ENCODE results near the gene NUDT21. TPM values are rescaled to one million over a fixed set of nuclear protein-coding genes. Genes with fewer than 3 reads are reported as not detected.
"Not testable (repeated sequence)": the region's sequence is repeated elsewhere in the genome, so short reads cannot be mapped to it uniquely, and the experiment has no call there.

Gene NUDT21
- total RNA-seq, 1 donor from 2014 or later: 135 TPM

DNA sequence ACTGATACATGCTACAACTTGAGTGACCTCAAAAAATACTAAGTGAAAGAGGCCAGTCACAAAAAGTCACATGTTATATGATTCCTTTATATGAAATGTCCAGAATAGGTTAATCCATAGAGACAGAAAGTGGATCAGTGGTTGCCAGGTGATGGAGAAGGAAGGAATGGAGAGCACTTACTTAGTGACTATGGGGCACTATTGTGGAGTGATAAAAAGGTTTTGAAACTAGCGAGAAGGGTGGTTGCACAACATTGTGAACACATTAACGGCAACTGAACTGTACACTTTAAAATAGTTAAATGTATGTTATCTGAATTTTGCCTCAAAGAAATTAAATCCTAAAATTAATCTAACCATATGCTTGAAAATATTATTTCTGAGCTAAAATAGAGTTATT is 51.6 kb downstream of the NUDT21 start:
- peaks cover 9% of the 10 kb centered on the region for H3K36me3 Mint-ChIP-seq (ENCODE audit: unreplicated experiment)
- TF ChIP-seq, protein P1, sequence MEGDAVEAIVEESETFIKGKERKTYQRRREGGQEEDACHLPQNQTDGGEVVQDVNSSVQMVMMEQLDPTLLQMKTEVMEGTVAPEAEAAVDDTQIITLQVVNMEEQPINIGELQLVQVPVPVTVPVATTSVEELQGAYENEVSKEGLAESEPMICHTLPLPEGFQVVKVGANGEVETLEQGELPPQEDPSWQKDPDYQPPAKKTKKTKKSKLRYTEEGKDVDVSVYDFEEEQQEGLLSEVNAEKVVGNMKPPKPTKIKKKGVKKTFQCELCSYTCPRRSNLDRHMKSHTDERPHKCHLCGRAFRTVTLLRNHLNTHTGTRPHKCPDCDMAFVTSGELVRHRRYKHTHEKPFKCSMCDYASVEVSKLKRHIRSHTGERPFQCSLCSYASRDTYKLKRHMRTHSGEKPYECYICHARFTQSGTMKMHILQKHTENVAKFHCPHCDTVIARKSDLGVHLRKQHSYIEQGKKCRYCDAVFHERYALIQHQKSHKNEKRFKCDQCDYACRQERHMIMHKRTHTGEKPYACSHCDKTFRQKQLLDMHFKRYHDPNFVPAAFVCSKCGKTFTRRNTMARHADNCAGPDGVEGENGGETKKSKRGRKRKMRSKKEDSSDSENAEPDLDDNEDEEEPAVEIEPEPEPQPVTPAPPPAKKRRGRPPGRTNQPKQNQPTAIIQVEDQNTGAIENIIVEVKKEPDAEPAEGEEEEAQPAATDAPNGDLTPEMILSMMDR (IDR thresholded peaks at IDR 0.05; ENCODE audit: partially characterized antibody, unreplicated experiment): no peak
- peaks cover 4% of the 10 kb centered on the region for H3K9me3 Mint-ChIP-seq (ENCODE audit: unreplicated experiment)
- H3K27me3 Mint-ChIP-seq (ENCODE audit: unreplicated experiment): no peaks in the 10 kb centered on the region
- H3K4me1 Mint-ChIP-seq (ENCODE audit: low read depth, unreplicated experiment): peaks cover 2% of the 10 kb centered on the region
- DNase-seq: no peak
- no peak overlapping the region for H3K4me3 Mint-ChIP-seq (ENCODE audit: unreplicated experiment)
- H3K27ac Mint-ChIP-seq (ENCODE audit: unreplicated experiment): no peak overlapping the region

DNA sequence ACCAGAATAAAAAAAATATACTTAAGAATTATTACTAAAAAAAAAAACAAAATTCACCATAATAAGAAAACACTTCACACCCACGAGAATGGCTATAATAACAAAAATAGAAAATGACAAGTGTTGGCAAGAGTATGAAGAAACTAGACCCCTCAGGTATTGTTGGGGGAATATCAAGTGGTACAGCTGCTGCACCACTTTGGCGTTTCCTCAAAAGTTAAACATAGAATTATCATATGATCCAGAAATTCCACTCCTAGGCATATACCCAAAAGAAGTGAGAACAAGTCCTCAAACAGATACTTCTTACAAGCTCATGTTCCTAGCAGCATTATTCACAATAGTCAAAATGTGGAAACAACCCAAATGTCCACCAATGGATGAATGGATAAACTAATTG is 52.1 kb downstream of the NUDT21 start:
- Mint-ChIP-seq H3K27me3 (ENCODE audit: unreplicated experiment) (peaks cover 1% of the 10 kb centered on the region), H3K4me3 (ENCODE audit: unreplicated experiment) (no peak overlapping the region), H3K36me3 (ENCODE audit: unreplicated experiment) (peaks cover 12% of the 10 kb centered on the region), H3K4me1 (ENCODE audit: low read depth, unreplicated experiment) (peaks cover 2% of the 10 kb centered on the region), H3K27ac (ENCODE audit: unreplicated experiment) (no peak overlapping the region), H3K9me3 (ENCODE audit: unreplicated experiment) (peaks cover 4% of the 10 kb centered on the region)
- TF ChIP-seq, protein P1 (IDR thresholded peaks at IDR 0.05; ENCODE audit: partially characterized antibody, unreplicated experiment): no peak
- DNase-seq: no peak

DNA sequence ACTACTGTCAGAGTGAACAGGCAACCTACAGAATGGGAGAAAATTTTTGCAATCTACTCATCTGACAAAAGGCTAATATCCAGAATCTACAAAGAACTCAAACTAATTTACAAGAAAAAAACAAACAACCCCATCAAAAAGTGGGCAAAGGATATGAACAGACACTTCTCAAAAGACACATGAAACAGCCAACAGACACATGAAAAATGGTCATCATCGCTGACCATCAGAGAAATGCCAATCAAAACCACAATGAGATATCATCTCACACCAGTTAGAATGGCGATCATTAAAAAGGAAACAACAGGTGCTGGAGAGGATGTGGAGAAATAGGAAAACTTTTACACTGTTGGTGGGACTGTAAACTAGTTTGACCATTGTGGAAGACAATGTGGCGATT is 54.4 kb downstream of the NUDT21 start:
- H3K27ac Mint-ChIP-seq (ENCODE audit: unreplicated experiment); DNase-seq; H3K4me3 Mint-ChIP-seq (ENCODE audit: unreplicated experiment); H3K9me3 Mint-ChIP-seq (ENCODE audit: unreplicated experiment); H3K27me3 Mint-ChIP-seq (ENCODE audit: unreplicated experiment); H3K4me1 Mint-ChIP-seq (ENCODE audit: low read depth, unreplicated experiment): not testable (repeated sequence)
- H3K36me3 Mint-ChIP-seq (ENCODE audit: unreplicated experiment): peaks cover 20% of the 10 kb centered on the region

DNA sequence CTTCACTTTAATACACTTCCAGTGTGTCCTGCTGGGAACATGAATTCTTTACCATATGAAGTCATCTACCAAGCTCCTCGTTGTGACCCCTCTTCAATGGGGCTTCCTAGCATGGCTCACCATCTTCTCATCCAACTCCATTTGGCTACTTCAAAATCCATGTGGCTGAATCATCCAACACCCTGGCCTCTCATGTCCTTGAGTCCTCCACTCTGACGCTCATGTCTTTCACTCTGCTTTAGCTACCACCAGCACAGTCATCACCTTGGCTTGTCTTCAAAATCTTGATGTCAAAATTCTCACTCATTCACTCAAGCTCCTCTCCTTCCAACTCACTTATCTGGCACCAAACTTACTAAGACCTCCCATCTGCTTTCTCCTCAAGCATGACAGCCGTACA is 61.6 kb downstream of the NUDT21 start:
- H3K9me3 Mint-ChIP-seq (ENCODE audit: unreplicated experiment): no peaks in the 10 kb centered on the region
- no peak overlapping the region for H3K27ac Mint-ChIP-seq (ENCODE audit: unreplicated experiment)
- no peaks in the 10 kb centered on the region for H3K4me1 Mint-ChIP-seq (ENCODE audit: low read depth, unreplicated experiment)
- TF ChIP-seq, protein P1 (IDR thresholded peaks at IDR 0.05; ENCODE audit: partially characterized antibody, unreplicated experiment): no peak
- no peak for DNase-seq
- peaks cover 5% of the 10 kb centered on the region for H3K27me3 Mint-ChIP-seq (ENCODE audit: unreplicated experiment)
- peaks cover 34% of the 10 kb centered on the region for H3K36me3 Mint-ChIP-seq (ENCODE audit: unreplicated experiment)
- no peak overlapping the region for H3K4me3 Mint-ChIP-seq (ENCODE audit: unreplicated experiment)

DNA sequence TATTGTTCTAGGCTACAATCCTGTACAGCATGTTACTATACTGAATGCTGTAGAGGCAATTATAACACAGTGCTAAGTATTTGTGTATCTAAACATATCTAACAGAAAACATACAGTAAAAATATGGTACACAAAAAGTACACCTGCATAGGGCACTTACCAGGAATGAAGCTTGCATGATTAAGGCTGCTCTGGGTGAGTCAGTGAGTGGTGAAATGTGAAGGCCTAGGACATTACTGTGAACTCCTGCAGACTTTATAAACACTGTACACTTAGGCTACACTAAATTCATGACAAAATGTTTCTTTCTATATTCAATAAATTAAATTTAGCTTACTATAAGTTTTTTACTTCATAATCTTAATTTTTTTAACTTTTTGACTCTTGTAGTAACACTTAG is 62.9 kb downstream of the NUDT21 start:
- H3K4me3 Mint-ChIP-seq (ENCODE audit: unreplicated experiment): no peak overlapping the region
- DNase-seq: no peak
- H3K36me3 Mint-ChIP-seq (ENCODE audit: unreplicated experiment): peaks cover 41% of the 10 kb centered on the region
- H3K27me3 Mint-ChIP-seq (ENCODE audit: unreplicated experiment): peaks cover 2% of the 10 kb centered on the region
- no peak overlapping the region for H3K27ac Mint-ChIP-seq (ENCODE audit: unreplicated experiment)
- no peaks in the 10 kb centered on the region for H3K4me1 Mint-ChIP-seq (ENCODE audit: low read depth, unreplicated experiment)
- peaks cover under 1% of the 10 kb centered on the region for H3K9me3 Mint-ChIP-seq (ENCODE audit: unreplicated experiment)
- TF ChIP-seq, protein P1 (IDR thresholded peaks at IDR 0.05; ENCODE audit: partially characterized antibody, unreplicated experiment): no peak

DNA sequence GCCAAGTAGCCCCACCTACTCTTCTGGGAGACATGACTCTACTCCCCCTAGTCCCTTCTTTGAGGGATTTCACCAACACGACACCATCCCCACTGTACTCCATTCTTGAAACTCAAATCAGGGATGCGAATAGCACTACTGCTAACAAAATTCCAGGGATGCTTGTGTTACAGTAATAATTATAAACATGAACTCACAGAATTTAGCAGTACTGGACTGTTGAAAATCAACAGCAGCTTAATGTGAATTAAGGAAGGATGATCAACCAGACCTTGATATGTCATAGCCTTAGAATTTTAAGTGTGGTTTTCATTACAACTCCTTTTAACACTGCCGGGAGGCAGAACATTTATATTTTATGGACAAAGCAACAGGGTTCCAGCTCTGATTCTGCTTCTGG is 63.7 kb downstream of the NUDT21 start:
- peaks cover 4% of the 10 kb centered on the region for H3K9me3 Mint-ChIP-seq (ENCODE audit: unreplicated experiment)
- no peaks in the 10 kb centered on the region for H3K4me1 Mint-ChIP-seq (ENCODE audit: low read depth, unreplicated experiment)
- DNase-seq: no peak
- H3K4me3 Mint-ChIP-seq (ENCODE audit: unreplicated experiment): no peak overlapping the region
- TF ChIP-seq, protein P1 (IDR thresholded peaks at IDR 0.05; ENCODE audit: partially characterized antibody, unreplicated experiment): no peak
- peaks cover 2% of the 10 kb centered on the region for H3K27me3 Mint-ChIP-seq (ENCODE audit: unreplicated experiment)
- H3K27ac Mint-ChIP-seq (ENCODE audit: unreplicated experiment): no peak overlapping the region
- H3K36me3 Mint-ChIP-seq (ENCODE audit: unreplicated experiment): peaks cover 42% of the 10 kb centered on the region
